ENCODE measurements around the gene FRMD3.
A peak's percentile ranks its signal among the peaks of the same experiment; 100 is the strongest.
"Not testable (repeated sequence)": the region's sequence is repeated elsewhere in the genome, so short reads cannot be mapped to it uniquely, and the experiment has no call there.

FRMD3 gene

DNA sequence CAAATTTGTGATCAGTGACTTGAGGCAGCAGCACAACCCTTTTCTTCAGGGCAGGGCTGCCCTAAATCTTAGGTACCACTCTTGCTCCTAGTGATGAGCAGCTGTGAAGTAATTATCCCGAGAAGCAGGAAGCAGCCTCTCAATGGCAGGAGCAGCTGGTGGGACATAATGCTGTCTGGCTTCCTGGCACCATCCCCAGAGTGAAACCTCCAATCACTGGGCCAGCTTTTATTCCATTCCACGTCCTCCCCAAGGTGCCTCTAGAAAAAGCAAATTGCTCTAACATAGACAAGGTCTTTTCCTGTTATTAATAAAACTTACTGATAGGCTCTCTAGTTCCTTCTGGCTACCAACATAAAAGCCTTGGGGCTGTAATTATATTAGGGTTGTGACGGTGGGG, 154.0 kb downstream of the FRMD3 start:
- peak; percentile 1 for DNase-seq

DNA sequence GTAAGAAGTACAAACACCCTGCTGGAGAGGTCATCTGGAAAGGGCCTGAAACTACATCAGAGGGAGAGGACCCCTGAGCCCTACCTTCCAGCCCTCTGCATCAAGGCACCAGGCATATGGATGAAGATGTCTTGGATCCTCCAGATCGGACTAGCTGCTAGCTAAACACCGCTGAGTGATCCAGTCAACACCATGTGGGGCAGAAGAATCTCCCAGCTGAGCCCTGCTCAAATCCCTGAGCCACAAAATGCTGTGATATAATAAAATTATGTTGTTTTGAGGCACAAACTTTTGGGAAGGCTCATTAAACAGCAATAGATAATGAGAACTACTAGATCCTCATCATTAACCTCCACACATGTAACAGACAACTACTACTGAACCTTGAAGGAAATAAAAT, 155.2 kb downstream of the FRMD3 start:
- DNase-seq, result no peak

DNA sequence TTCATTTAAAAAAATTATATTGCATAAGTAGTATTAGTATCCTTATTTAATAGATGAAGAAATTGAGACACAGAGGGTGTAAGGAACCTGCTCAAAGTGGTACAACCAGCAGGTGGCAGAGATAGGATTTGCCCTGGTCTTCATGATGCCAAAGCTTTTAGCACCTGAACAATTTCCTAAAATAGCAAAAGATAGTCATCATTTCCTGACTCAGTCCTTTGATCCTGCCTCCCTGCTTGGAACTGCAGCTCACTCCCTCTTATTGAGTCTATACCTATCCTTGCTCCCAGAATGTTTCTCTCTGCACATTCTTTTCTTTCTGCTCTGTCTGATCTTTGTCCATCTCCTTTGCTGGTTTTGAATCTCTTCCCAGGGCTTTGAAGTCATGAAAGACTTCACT, 155.8 kb downstream of the FRMD3 start:
- DNase-seq, result no peak

DNA sequence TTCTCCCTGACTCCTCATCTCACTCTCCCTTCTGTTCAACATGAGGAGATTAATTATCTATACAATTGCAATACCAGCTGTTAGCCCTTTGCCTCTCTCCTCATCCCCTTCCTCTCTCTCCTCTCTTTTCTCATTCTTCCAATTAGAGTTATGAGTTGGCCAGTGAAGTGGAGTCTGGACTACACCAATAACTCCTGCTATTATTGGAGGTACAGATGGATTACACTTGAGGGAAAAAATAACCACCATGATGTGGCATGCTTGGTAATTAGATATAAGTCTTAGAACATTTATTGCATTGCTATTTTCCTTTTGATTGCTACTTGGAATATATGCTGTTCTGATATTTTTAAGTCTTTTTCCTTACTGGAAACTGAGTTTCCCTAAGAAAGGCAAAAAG, 159.2 kb downstream of the FRMD3 start:
- no peak for DNase-seq

DNA sequence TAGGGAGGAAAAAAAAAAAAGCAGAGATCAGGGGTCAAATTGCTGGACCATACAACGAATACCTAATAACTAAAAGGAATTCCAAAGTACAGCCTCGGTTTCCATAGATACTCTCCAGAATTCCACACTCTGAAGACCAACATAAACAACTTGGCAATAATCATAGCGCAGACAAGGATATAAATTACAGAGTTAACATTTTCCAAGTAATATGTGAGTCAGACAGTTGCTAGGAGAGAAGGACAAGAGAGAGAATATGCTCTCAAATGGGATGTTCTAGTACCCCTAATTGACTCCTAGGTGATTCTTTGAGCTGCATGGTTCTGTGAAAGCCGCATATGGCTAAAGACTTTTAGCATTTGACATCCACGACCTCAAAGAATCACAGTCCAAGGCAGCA, 165.2 kb downstream of the FRMD3 start:
- no peak for DNase-seq

DNA sequence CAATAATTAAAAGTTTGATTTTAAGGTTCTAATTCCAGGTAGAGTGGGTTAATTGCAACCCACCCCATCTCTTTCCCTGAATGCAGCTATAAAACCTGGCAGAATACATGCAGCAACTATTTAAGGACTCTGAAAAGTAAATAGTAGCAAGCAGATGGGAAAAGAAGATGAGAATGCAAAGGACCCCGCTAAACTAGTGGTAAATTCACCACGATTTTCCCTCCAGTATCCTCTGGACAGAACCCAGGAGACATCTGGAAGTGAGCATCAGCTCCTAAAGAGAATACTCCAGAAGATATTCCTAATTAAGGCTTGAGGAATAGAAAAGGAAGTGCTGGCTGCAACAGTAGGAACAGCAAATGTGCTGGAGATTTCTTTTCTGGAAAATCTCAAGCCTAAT, 170.9 kb downstream of the FRMD3 start:
- no peak for DNase-seq

DNA sequence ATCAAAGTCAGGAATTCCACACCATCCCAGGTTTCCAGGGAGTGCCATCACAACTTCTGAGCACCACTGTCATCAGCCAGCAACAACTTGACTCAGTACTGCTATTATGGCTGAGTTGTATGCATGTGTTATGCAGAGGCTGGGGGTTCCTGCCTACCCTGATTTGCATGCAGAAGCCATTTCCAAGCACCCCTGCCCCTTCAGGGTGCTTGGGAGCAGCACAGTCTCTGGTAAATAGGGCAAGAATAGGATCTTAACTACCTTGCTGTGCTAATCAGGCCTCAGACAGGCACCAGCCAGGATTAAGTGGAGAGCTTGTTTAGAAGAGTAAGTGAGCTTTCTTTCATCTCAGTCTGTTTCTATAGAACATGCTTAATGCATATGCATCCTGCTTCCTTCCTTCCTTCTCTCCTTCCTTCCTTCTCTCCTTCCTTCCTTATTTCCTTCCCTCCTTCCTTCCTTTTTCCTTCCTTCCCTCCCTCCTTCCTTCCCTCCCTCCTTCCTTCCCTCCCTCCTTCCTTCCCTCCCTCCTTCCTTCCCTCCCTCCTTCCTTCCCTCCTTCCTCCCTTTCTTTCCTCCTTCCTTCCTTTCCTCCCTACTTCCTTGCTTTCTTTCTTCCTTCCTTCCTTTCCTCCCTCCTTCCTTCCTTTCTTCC, 175.7 kb downstream of the FRMD3 start:
- no peak for DNase-seq

DNA sequence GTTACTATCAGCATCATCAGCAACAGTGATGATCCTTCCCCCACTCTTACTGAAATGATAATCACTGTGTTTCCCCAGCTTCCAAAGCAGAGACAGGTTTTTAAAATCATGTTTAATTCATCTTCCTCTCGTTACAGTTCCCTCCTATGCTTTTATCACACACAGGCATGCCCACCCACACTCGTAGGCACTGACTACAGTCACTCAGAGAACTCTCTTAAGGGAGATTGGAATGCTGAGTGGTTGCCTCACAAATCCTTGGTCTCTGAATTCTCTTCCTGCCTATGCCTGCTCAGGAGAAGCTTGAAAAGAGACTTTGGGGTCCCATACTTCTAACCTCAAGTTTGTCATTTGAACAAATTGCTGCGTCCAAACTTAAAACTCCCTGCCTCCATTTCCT, 179.2 kb downstream of the FRMD3 start:
- DNase-seq, result no peak

DNA sequence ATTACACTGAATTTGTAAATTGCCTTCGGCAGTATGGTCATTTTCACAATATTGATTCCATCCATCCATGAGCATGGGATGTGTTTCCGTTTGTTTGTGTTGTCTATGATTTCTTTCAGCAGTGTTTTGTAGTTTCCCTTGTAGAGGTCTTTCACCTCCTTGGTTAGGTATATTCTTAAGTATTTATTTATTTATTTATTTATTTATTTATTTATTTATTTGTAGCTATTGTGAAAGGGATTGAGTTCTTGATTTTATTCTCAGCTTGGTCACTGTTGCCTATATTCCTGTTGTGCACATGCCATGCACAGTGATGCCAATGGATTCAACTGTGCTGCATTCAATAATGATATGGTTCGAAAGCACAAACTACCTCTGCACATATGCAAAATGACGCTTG, 179.7 kb downstream of the FRMD3 start:
- not testable (repeated sequence) for DNase-seq

DNA sequence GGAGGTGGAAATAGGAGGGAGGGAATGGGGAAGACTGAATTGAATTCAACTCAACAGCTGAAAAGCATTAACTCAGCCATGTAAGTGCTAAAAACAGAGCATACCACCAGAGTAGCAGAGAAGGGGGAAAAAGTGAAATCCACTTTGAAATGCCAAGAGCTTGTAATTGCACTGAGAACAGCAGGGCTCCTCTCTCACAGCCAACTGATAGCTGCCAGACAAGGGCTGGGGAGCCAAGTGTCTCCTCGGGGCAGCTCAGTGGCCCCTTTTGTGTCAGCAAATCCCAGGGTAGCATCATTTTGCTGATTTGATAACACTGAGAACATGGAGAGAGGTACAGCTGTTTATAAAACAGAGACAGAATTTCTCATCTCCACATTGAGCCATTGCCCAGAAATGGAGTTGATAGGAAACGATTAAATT, 182.5 kb downstream of the FRMD3 start:
- DNase-seq, result no peak

DNA sequence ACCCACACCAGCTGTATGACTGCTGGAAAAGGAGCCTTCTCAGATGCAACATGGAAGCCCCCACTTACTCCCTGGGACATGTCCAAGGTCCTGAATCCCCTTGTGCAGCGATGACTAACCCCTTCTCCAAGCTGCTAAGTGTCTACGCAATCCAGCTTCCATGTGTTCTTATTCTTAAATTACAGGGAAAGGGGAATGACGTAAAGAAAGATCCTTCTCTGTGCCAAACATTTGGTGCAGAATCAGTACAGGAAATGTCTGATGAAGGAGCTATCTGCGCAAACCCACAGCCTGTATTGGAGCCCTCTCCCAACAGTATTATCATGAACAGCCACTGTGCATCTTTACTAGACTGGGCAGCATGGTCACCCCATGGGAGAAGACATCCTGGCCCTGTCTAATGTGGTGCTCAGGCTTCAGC, 183.2 kb downstream of the FRMD3 start:
- DNase-seq, result no peak

DNA sequence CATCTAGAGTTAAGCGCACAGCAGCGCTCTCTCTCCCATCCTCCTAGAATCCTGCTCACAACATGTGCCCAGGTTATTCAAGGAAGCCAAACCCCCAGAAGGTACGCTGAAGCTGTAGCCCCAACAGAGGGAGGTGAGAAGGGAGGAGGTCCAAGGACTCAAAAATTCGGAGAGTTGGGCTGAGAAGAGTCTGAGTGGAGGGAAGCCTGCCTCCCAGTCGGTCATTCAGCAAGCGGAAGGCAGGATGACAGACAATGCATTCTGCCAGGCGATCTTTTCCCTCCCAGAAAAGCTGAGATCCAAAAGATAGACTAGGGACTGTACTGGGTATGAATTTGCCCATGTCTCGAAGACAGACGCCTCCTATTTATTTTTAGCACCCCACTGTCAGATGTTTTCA, 189.2 kb downstream of the FRMD3 start:
- DNase-seq, result no peak

DNA sequence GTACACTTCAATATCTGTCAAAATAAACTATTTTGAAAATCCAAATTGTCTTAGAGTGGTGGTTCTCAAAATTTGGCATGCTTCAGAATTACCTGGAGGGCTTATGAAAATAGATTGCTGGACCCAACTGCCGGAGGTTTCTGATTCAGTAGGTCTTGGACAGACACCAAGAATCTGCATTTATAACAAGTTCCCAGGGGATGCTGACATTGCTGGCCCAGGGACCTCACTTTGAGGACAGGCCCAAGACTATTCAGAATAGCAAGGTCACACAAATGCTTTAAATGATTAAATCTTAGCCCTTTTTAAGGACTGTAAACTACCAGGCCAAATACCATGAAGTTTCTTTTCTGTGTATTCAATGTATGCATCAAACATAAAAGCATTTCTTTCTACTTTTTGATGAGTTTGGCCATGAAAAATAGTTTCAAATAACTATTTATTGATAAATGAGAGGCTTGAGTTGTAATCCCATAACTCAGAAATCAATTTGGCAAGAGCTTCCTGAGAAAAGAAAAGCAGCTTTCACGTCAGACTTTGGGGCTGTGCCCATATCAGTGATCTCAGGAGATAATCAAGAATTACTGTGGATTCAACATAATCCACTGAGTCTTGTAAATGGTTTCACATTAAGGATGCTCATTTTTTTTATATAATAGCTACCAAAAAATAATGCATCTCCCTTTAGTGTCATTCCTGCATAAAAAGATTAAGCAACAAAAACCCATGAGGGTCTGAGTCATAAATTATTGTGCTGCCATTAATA, 191.4 kb downstream of the FRMD3 start:
- no peak for DNase-seq

DNA sequence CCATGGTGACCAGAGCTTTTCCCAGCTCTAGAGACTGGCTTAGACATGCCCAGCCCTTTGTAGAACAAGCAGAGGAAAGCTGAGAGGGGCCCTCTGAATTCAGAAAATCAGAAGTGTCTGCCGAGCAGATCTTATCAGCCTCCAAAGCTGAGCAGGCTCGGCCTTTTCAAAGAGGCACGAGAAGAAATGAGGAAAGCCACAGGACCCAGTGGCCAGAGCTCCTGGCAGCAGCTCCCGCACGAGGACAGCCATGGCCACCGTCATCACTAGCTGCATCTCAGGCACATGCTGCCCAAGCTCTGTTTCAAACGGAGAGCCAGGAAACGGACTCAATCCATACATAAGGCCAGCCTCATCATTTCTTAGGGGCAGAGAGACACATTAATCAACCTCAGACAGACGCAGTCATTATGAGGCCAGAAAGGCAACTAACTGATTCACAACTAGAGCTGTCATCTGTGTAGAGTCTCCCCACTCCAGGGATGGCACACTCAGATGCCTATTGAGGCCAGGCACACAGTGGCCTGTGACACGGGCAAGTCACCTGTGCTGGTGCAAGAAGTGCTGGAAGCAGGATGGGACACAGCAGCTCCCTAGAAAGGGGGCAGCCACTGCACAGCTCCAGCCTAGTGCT, 194.7 kb downstream of the FRMD3 start:
- no peak for DNase-seq

DNA sequence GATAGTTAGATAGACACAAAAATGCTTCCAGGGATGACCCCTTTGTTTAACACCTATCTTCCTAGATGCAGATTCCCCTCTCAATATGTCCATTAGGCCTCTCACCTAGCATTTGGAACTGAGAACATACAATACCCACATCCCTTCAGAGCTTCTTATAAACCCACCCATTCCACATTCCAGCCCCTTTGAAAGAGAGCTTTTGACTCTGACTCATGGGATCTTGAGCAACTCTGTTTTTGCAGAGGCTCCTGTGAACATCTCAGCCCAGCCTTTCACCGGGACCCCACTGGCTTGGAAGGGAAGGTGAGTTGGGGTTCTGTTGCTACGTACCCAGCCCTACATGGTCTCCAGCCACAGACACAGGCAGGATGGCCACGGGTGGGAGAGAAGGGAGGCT, 195.5 kb downstream of the FRMD3 start:
- no peak for DNase-seq

DNA sequence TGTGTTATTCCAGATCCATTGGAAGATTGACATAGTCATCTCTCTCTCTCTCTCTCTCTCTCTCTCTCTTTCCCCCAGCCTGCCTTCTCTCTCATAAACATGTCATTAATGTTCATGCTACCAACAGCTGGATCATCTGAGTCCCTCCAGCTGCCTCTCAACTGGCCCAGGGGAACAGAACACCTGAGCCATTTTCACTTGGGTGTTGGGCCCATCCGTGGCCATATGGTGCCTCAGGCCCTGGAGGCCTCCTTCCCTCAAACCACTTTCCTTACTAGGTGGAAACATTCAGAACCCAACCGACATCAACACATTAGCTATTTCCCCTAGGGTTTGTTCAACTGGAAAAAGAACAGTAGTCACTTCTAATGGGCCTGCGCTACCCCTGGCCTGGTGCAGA, 196.2 kb downstream of the FRMD3 start:
- no peak for DNase-seq

DNA sequence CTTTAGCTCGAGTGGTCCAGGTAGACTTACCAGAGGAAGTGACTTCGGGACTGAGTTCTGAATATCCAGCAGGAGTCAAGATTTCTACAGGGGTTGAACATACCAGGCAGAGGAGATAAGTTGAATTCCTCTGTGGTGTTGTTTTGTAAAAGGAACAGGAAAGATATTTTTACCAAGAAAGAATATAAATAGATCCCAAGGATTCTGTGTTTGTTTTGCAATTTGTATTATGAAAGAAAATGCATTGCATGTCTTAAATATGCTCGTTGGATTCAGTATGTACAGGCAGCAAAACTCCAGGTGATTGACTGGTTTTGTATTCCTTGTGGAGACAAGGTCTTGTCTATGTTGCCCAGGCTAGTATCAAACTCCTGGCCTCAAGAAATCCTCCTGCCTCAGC, 197.8 kb downstream of the FRMD3 start:
- no peak for DNase-seq

DNA sequence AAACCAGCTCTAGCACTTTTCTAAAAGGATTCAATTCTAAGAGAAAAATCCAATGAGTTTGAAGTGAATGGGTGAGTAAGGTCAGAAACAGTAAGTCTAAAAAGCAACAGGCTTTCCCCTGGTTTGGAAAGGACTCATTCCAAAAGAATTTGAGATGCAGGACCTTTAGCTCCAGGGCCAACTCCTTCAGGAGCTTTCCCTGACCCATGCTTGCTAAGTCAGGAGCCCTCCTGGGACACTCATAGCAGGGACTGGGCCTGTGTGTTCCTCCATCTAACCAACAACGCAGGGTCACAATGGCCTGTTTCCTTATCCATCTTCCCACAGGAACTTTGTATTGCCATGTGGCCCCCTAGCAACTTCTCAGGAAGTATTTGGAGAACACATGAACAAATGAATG, 198.8 kb downstream of the FRMD3 start:
- DNase-seq, result no peak

DNA sequence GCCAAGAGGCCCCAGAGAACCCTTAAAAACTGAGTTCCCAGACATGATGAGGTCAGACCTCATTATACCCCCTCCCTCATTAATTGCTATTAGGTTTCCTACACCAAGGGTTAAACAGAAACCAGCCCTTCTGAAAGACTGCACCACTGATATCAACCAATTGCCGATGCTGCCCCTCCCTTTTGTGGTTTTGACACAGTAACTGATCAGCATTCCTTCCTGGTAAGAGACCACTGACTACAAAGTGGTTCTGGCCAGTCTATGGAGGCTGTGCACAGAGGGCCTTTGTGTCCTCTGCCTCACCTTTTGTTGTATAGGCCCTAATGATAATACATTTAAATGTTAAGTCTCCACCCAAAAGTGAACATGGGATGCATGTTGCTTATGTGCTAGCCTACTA, 201.5 kb downstream of the FRMD3 start:
- no peak for DNase-seq

DNA sequence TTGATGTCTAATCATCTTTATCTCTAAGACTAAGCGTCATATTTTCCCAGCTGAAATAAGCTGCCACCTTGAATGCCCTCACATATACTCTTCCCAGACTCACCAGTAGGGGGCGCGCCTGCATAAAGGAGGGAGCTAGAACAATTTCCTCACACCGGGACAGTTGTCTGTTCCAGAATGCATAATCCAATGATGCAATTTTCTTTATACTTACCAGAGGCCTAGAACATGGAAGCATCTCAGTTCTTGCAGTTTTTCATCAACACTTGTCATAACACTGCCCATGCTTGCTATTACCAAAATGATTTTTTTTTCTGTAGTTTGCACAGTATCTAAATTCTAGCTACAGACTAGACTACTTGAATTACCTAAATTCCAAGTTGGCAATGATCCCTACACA, 203.9 kb downstream of the FRMD3 start:
- DNase-seq, result no peak

DNA sequence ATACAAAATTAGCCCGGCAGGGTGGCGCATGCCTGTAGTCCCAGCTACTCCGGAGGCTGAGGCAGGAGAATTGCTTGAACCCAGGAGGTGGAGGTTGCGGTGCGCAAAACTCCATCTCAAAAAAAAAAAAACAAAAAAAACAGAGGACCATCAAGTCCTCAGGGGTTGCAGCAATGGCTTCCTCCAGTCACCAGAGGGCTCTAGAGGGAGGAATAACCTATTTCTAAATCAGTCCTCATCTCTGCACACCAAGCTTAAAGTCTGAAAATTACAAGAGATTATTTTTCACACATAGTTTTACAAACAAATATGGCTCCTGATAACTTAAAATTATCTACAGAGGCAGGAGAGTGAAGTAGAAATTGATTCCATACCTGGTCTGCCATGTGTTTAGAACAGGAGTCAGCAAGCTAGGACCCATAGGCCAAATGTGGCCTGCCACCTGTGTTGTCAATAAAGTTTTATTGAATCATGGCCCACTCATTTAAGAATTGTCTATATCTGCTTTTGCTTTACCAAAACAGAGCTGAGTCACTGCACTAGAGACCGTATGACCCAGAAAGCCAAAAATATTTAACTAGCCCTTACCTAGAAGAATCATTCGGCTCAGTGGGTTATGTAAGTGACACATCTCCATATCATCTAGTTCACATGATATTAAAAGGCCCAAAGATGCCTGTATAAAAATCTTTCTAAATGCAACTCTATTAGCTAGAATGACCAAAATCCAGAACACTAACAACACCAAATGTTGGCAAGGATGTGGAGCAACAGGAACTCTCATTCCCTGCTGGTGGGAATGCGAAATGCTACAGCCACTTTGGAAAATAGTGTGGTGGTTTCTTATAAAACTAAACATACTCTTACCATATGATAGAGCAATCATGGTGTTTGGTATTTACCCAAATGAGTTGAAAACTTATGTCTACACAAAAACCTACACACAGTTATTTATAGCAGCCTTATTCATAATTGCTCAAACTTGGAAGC, 207.7 kb downstream of the FRMD3 start:
- no peak for DNase-seq

DNA sequence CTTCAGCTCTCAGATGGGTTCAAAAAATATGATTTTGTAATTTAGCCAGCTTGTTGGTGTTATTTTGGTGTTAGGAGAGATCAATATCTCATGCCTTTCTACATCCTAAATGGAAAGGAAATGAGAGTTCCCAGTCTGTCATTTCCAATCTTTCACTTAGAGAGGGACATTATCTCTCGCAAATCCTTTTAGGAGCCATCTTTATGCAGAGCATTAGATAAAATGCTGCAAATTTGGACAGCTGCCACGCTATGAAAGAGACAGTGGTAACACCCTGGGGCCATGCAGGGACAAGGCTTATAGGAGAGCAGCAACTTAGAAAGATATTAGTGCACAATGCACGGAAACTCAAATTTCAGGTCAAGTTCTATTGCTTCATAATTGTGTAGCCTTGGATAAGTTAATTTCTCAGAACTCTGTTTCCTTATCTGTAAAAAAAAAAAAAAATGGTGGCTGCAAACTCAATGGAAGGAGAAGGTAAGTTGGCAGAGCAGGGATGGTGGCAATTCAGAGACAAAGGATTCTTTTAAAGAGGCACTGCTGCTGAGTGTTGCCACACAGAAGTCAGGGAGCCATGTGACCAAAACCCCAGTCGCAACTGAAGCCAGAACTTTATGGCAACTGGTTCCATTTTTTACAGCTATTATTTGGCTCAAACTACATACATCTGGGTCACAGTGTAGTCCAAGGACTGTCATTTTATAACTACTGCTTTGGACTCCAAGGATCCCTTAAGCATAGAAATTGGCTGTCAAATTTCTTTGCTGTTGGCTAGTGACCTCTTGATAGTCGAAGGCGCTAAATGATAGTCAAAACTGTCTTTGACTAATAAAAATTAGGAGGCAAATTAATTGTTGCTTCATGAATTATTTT, 210.2 kb downstream of the FRMD3 start:
- no peak for DNase-seq

Measured in NCI-H2227 treated with DMSO at 0.1 percent for 48 hours (cell line).